Measurements from ENCODE around the gene TMC8. TPM values are rescaled to one million over a fixed set of nuclear protein-coding genes. Genes with fewer than 3 reads are reported as not detected.

The TMC8 gene
- total and polyA plus RNA-seq, 2 experiments from 2014 or later = 1.2 to 1.3 TPM

DNA sequence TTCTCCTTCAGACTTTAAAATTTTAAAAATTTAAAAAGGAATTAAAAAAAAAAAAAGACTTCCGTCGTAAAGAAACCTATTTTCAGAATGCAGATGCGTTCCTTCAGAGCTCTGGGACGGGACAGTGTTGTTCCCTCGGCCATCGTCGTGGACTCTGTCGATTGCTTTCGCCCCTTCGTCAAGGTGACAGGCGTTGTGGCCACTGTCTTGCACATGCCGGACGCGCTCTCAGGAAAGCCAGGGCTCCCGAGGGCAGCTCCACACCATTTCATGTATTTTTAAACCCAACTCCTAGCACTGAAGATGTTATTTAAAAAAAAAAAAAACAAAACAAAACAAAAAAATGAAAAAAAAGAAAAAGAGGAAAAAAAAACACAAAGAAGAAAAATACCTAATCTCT, 24.4 kb upstream of the TMC8 start:
- H3K36me3 Mint-ChIP-seq (ENCODE audit: low read depth) = peaks cover 46% of the 10 kb centered on the region

More for the DNA sequence above, 24.4 kb upstream of the TMC8 start:
- H3K9me3 Mint-ChIP-seq = peaks cover 7% of the 10 kb centered on the region
- H3K27me3 Mint-ChIP-seq (ENCODE audit: insufficient read depth, low read depth, poor library complexity) = peaks cover 10% of the 10 kb centered on the region
- Histone ChIP-seq H3K9me2 (ENCODE audit: insufficient read depth) (no peaks in the 10 kb centered on the region), H3K27me3 (ENCODE audit: insufficient read depth) (no peaks in the 10 kb centered on the region), H3K4me3 (no peak overlapping the region), H3F3A (replicated peaks; ENCODE audit: low read depth) (no peaks in the 10 kb centered on the region), H3K4me2 (no peak overlapping the region), H3K79me2 (replicated peaks; ENCODE audit: insufficient read depth) (no peaks in the 10 kb centered on the region), H3K27ac (ENCODE audit: low read depth) (no peak overlapping the region), H4K20me1 (replicated peaks; ENCODE audit: insufficient read depth) (no peaks in the 10 kb centered on the region; the same call in 1 of the 2 replicates), H2AFZ (no peak overlapping the region), H3K36me3 (ENCODE audit: insufficient read depth) (peaks cover 22% of the 10 kb centered on the region), H3K4me1 (ENCODE audit: insufficient read depth) (peaks cover 11% of the 10 kb centered on the region)
- no peak for ATAC-seq
- no peak overlapping the region for H3K27ac Mint-ChIP-seq
- TF ChIP-seq, protein P1, sequence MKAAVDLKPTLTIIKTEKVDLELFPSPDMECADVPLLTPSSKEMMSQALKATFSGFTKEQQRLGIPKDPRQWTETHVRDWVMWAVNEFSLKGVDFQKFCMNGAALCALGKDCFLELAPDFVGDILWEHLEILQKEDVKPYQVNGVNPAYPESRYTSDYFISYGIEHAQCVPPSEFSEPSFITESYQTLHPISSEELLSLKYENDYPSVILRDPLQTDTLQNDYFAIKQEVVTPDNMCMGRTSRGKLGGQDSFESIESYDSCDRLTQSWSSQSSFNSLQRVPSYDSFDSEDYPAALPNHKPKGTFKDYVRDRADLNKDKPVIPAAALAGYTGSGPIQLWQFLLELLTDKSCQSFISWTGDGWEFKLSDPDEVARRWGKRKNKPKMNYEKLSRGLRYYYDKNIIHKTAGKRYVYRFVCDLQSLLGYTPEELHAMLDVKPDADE (IDR thresholded peaks at IDR 0.05) = no peak
- TF ChIP-seq, protein P2, sequence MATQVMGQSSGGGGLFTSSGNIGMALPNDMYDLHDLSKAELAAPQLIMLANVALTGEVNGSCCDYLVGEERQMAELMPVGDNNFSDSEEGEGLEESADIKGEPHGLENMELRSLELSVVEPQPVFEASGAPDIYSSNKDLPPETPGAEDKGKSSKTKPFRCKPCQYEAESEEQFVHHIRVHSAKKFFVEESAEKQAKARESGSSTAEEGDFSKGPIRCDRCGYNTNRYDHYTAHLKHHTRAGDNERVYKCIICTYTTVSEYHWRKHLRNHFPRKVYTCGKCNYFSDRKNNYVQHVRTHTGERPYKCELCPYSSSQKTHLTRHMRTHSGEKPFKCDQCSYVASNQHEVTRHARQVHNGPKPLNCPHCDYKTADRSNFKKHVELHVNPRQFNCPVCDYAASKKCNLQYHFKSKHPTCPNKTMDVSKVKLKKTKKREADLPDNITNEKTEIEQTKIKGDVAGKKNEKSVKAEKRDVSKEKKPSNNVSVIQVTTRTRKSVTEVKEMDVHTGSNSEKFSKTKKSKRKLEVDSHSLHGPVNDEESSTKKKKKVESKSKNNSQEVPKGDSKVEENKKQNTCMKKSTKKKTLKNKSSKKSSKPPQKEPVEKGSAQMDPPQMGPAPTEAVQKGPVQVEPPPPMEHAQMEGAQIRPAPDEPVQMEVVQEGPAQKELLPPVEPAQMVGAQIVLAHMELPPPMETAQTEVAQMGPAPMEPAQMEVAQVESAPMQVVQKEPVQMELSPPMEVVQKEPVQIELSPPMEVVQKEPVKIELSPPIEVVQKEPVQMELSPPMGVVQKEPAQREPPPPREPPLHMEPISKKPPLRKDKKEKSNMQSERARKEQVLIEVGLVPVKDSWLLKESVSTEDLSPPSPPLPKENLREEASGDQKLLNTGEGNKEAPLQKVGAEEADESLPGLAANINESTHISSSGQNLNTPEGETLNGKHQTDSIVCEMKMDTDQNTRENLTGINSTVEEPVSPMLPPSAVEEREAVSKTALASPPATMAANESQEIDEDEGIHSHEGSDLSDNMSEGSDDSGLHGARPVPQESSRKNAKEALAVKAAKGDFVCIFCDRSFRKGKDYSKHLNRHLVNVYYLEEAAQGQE (IDR thresholded peaks at IDR 0.05; ENCODE audit: unreplicated experiment) = no peak
- TF ChIP-seq EZH2phosphoT487 (IDR thresholded peaks at IDR 0.05; ENCODE audit: unreplicated experiment) = no peak
- TF ChIP-seq, protein P3, sequence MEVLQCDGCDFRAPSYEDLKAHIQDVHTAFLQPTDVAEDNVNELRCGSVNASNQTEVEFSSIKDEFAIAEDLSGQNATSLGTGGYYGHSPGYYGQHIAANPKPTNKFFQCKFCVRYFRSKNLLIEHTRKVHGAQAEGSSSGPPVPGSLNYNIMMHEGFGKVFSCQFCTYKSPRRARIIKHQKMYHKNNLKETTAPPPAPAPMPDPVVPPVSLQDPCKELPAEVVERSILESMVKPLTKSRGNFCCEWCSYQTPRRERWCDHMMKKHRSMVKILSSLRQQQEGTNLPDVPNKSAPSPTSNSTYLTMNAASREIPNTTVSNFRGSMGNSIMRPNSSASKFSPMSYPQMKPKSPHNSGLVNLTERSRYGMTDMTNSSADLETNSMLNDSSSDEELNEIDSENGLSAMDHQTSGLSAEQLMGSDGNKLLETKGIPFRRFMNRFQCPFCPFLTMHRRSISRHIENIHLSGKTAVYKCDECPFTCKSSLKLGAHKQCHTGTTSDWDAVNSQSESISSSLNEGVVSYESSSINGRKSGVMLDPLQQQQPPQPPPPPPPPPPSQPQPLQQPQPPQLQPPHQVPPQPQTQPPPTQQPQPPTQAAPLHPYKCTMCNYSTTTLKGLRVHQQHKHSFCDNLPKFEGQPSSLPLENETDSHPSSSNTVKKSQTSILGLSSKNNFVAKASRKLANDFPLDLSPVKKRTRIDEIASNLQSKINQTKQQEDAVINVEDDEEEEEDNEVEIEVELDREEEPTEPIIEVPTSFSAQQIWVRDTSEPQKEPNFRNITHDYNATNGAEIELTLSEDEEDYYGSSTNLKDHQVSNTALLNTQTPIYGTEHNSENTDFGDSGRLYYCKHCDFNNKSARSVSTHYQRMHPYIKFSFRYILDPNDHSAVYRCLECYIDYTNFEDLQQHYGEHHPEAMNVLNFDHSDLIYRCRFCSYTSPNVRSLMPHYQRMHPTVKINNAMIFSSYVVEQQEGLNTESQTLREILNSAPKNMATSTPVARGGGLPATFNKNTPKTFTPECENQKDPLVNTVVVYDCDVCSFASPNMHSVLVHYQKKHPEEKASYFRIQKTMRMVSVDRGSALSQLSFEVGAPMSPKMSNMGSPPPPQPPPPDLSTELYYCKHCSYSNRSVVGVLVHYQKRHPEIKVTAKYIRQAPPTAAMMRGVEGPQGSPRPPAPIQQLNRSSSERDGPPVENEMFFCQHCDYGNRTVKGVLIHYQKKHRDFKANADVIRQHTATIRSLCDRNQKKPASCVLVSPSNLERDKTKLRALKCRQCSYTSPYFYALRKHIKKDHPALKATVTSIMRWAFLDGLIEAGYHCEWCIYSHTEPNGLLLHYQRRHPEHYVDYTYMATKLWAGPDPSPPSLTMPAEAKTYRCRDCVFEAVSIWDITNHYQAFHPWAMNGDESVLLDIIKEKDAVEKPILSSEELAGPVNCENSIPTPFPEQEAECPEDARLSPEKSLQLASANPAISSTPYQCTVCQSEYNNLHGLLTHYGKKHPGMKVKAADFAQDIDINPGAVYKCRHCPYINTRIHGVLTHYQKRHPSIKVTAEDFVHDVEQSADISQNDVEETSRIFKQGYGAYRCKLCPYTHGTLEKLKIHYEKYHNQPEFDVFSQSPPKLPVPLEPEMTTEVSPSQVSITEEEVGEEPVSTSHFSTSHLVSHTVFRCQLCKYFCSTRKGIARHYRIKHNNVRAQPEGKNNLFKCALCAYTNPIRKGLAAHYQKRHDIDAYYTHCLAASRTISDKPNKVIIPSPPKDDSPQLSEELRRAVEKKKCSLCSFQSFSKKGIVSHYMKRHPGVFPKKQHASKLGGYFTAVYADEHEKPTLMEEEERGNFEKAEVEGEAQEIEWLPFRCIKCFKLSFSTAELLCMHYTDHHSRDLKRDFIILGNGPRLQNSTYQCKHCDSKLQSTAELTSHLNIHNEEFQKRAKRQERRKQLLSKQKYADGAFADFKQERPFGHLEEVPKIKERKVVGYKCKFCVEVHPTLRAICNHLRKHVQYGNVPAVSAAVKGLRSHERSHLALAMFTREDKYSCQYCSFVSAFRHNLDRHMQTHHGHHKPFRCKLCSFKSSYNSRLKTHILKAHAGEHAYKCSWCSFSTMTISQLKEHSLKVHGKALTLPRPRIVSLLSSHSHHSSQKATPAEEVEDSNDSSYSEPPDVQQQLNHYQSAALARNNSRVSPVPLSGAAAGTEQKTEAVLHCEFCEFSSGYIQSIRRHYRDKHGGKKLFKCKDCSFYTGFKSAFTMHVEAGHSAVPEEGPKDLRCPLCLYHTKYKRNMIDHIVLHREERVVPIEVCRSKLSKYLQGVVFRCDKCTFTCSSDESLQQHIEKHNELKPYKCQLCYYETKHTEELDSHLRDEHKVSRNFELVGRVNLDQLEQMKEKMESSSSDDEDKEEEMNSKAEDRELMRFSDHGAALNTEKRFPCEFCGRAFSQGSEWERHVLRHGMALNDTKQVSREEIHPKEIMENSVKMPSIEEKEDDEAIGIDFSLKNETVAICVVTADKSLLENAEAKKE (CRISPR knock-in tag; IDR thresholded peaks at IDR 0.05) = no peak
- TF ChIP-seq CREB1 (CRISPR knock-in tag; IDR thresholded peaks at IDR 0.05; ENCODE audit: low read depth) = no peak
- no peak for TF ChIP-seq JUNB (IDR thresholded peaks at IDR 0.05; ENCODE audit: unreplicated experiment)
- TF ChIP-seq, protein P4, sequence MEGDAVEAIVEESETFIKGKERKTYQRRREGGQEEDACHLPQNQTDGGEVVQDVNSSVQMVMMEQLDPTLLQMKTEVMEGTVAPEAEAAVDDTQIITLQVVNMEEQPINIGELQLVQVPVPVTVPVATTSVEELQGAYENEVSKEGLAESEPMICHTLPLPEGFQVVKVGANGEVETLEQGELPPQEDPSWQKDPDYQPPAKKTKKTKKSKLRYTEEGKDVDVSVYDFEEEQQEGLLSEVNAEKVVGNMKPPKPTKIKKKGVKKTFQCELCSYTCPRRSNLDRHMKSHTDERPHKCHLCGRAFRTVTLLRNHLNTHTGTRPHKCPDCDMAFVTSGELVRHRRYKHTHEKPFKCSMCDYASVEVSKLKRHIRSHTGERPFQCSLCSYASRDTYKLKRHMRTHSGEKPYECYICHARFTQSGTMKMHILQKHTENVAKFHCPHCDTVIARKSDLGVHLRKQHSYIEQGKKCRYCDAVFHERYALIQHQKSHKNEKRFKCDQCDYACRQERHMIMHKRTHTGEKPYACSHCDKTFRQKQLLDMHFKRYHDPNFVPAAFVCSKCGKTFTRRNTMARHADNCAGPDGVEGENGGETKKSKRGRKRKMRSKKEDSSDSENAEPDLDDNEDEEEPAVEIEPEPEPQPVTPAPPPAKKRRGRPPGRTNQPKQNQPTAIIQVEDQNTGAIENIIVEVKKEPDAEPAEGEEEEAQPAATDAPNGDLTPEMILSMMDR (conservative IDR thresholded peaks at IDR 0.05; ENCODE audit: low read depth in 2 of 2) = no peak
- no peak for TF ChIP-seq EZH2 (IDR thresholded peaks at IDR 0.05; ENCODE audit: low read depth, unreplicated experiment)
- no peak for TF ChIP-seq NANOG (IDR thresholded peaks at IDR 0.05; ENCODE audit: borderline replicate concordance)
- TF ChIP-seq ZNF114 (CRISPR knock-in tag; IDR thresholded peaks at IDR 0.05) = no peak
- TF ChIP-seq POLR2AphosphoS5 (IDR thresholded peaks at IDR 0.05; ENCODE audit: low read depth) = no peak
- TF ChIP-seq STAT1 (IDR thresholded peaks at IDR 0.05; ENCODE audit: unreplicated experiment) = no peak
- TF ChIP-seq ZNF331 (CRISPR knock-in tag; IDR thresholded peaks at IDR 0.05; ENCODE audit: low read depth) = no peak
- no peak for DNase-seq (ENCODE audit: low spot score)
- H3K4me1 Mint-ChIP-seq = peaks cover 3% of the 10 kb centered on the region; the same call in 2 of the 3 replicates
- no peak overlapping the region for H3K4me3 Mint-ChIP-seq

Data from GM23338 (cell line).